MM.1S (cell line): ENCODE results near the gene AMPD2.

ENCODE experiments used
- DNase-seq: peaks from one replicate; pipeline ENCODE4 v3.0.0-alpha.2; 2015
- H2AFZ ChIP-seq: fragments of 300-600 bp; sonication (generic); 2 replicates; pipeline ENCODE4 v1.6.0; 2016; ENCODE audit warnings: antibody characterized with exemption, low read length
- H3F3A ChIP-seq: fragments of 300-600 bp; sonication (generic); 2 replicates; pipeline ENCODE4 v1.6.1; 2016; ENCODE audit warnings: mild to moderate bottlenecking, antibody characterized with exemption, low read length, moderate library complexity, mixed read lengths; ENCODE audit not compliant: insufficient read depth
- H3K27ac ChIP-seq: fragments of 300-600 bp; sonication (generic); 2 replicates; pipeline ENCODE4 v1.5.1; 2016; ENCODE audit warnings: mild to moderate bottlenecking, low read length
- H3K27me3 ChIP-seq: fragments of 300-600 bp; sonication (generic); replicated peaks from 2 replicates; pipeline ENCODE4 v1.6.0; 2016; ENCODE audit warnings: low read length; ENCODE audit not compliant: insufficient read depth
- H3K36me3 ChIP-seq: fragments of 300-600 bp; sonication (generic); replicated peaks from 2 replicates; pipeline ENCODE4 v1.6.1; 2016; ENCODE audit warnings: mild to moderate bottlenecking, low read length, mixed read lengths; ENCODE audit not compliant: insufficient read depth
- H3K4me1 ChIP-seq: fragments of 300-600 bp; sonication (generic); 2 replicates; pipeline ENCODE4 v1.6.1; 2016; ENCODE audit warnings: low read length, mixed read lengths
- H3K4me2 ChIP-seq: fragments of 300-600 bp; sonication (generic); 2 replicates; pipeline ENCODE4 v1.6.0; 2016; ENCODE audit warnings: low read depth, low read length
- H3K4me3 ChIP-seq: fragments of 300-600 bp; sonication (generic); 2 replicates; pipeline ENCODE4 v1.5.1; 2016; ENCODE audit warnings: low read length, mixed read lengths
- H3K79me2 ChIP-seq: fragments of 300-600 bp; sonication (generic); 2 replicates; pipeline ENCODE4 v1.6.1; 2016; ENCODE audit warnings: mixed run types, low read length, mixed read lengths
- H3K9ac ChIP-seq: fragments of 300-600 bp; sonication (generic); 2 replicates; pipeline ENCODE4 v1.6.1; 2016; ENCODE audit warnings: low read length, mixed read lengths
- H3K9me2 ChIP-seq: fragments of 300-600 bp; sonication (generic); replicated peaks from 2 replicates; pipeline ENCODE4 v1.6.1; 2016; ENCODE audit warnings: mild to moderate bottlenecking, low read length, mixed read lengths; ENCODE audit not compliant: insufficient read depth
- H3K9me3 ChIP-seq: fragments of 300-600 bp; sonication (generic); replicated peaks from 2 replicates; pipeline ENCODE4 v1.6.1; 2016; ENCODE audit warnings: mild to moderate bottlenecking, low read length, mixed read lengths; ENCODE audit not compliant: insufficient read depth
- H4K20me1 ChIP-seq: fragments of 300-600 bp; sonication (generic); 2 replicates; pipeline ENCODE4 v1.6.1; 2016; ENCODE audit warnings: mild to moderate bottlenecking, low read length, moderate library complexity, mixed read lengths; ENCODE audit not compliant: insufficient read depth
- EZH2 ChIP-seq: fragments of 300-600 bp; sonication (generic); optimal IDR thresholded peaks from 2 replicates; pipeline ENCODE3; 2017; ENCODE audit warnings: low read depth, mild to moderate bottlenecking, antibody characterized with exemption, low read length, mixed read lengths
- EZH2phosphoT487 ChIP-seq: fragments of 300-600 bp; sonication (generic); IDR thresholded peaks from 2 replicates; pipeline ENCODE4 v1.6.1; 2018; ENCODE audit warnings: antibody characterized with exemption, low read length
- TF ChIP-seq, protein P1 (sequence below): fragments of 300-600 bp; sonication (generic); IDR thresholded peaks from 2 replicates; pipeline ENCODE4 v1.5.1; 2016; ENCODE audit warnings: antibody characterized with exemption, low read length, mixed read lengths

The AMPD2 gene

DNA sequence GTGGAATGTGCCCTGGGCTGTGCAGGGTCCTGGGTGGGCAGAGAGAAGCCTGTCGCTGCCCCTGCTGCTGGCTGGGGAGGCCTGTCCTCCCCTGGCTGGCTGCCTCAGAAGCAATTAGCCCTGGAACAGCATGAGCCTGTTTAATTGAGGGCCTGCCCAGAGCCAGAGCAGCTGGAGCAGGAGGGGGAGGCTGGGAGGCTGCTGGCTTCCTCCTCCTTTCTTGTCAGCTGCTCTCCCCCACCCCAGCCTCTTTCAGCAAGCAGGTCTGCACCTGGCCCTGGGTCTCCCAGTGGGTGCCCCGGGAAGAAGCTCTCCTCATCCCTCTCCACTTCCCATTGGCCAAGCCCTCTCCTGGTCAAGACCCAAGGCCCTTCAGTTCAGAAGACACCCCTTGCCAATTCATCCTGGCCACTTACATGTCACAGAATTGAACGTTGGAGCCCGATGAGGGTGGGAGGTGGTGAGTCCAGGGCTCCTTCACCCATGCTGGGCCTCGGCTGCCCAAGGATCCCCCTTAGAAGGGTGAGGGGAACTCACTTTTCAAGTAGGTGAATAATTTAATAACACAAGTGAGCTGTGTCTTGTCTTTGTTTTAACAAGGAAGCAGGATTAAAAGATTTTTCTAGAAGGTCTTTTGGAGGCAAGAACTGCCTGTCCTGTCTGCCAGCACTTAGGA lies 13.2 kb downstream of the AMPD2 start:
- Histone ChIP-seq H3K9me3 (no peaks in the 10 kb centered on the region), H3K4me3 (no peak overlapping the region), H3K9me2 (no peaks in the 10 kb centered on the region), H2AFZ (no peak overlapping the region), H3K27me3 (no peaks in the 10 kb centered on the region), H3K27ac (no peak overlapping the region), H3F3A (no peaks in the 10 kb centered on the region), H4K20me1 (no peaks in the 10 kb centered on the region), H3K4me1 (peaks cover 20% of the 10 kb centered on the region), H3K79me2 (no peaks in the 10 kb centered on the region), H3K36me3 (no peaks in the 10 kb centered on the region), H3K9ac (no peak overlapping the region), H3K4me2 (no peak overlapping the region)
- DNase-seq: no peak
- TF ChIP-seq EZH2: no peak
- TF ChIP-seq EZH2phosphoT487: no peak
- TF ChIP-seq, protein P1, sequence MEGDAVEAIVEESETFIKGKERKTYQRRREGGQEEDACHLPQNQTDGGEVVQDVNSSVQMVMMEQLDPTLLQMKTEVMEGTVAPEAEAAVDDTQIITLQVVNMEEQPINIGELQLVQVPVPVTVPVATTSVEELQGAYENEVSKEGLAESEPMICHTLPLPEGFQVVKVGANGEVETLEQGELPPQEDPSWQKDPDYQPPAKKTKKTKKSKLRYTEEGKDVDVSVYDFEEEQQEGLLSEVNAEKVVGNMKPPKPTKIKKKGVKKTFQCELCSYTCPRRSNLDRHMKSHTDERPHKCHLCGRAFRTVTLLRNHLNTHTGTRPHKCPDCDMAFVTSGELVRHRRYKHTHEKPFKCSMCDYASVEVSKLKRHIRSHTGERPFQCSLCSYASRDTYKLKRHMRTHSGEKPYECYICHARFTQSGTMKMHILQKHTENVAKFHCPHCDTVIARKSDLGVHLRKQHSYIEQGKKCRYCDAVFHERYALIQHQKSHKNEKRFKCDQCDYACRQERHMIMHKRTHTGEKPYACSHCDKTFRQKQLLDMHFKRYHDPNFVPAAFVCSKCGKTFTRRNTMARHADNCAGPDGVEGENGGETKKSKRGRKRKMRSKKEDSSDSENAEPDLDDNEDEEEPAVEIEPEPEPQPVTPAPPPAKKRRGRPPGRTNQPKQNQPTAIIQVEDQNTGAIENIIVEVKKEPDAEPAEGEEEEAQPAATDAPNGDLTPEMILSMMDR: no peak

DNA sequence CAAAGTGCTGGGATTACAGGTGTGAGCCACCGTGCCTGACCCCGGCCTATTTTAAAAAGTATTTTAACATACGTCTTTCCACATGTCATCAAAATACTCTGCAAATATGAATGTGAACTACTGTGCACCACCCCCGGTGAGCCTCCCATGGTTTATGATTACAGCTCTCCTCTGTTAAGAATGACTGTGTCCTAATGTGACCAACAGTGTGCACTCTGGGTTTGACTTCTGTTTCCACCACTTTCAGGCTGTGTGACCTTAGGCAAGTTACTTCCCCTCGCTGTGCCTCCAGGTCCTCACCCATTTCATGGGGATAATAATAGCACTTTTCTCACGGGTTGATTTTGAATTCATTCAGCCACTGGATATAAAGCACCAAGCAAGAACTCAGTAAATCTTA lies 14.7 kb downstream of the AMPD2 start:
- Histone ChIP-seq H4K20me1 (no peaks in the 10 kb centered on the region), H3K9me2 (no peaks in the 10 kb centered on the region), H3F3A (no peaks in the 10 kb centered on the region), H3K4me3 (no peak overlapping the region), H3K4me1 (peaks cover 20% of the 10 kb centered on the region), H3K9me3 (no peaks in the 10 kb centered on the region), H3K36me3 (no peaks in the 10 kb centered on the region), H3K27me3 (no peaks in the 10 kb centered on the region), H3K79me2 (no peaks in the 10 kb centered on the region), H3K9ac (no peak overlapping the region), H3K4me2 (peak overlapping the region; percentile 85; the same call in 1 of the 2 replicates), H2AFZ (no peak overlapping the region), H3K27ac (peak overlapping the region; percentile 74; the same call in 1 of the 2 replicates)
- TF ChIP-seq EZH2: no peak
- TF ChIP-seq, protein P1: no peak
- TF ChIP-seq EZH2phosphoT487: no peak
- DNase-seq: no peak

DNA sequence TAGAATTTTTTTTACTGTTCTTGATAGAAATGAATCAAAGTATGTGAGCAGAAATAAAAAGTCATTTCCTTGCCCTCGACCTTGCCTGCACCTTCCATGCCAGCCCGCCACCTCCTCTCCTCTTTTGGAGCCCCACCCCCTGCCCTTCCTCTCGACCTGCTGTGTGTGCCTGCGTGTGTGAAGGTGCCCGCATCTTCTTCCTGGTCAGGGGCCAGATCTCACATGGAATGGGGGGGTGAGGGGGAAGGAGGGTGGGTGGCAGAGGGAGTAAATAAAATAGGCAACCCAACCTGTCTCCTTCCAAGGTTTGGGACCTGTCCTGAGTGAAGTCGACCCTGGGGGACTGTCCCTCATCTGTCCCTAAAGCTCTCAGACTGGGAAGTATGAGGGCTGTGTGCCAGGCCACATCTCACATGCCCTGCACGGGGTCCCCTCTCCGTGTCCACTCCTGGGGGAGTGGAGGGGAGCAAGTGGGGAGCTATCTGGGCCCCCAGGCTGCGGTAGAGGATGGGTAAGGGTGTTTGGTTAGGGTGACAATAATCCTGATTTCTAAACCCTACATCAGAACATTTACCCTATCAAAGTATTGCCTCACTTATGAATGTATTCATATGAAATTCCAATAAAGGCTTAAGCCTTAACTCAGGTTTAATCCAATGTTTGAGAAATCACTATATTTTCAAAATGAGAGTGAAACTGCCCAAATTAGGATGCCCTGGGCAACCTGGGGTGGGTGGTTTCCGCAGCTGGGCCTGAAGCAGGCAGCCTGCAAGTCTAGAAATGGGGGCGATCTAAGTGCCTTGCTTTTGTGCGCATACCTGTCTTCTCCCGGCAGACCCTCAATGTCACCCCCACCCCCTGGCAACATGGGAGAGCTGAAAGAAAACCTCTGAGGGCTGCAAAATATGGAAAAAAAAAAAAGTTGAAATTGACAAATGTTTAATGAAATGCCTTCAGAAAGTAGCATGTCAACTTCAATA lies 15.4 kb downstream of the AMPD2 start:
- peak overlapping the region; percentile 74 for H3K27ac ChIP-seq
- TF ChIP-seq, protein P1: no peak
- TF ChIP-seq EZH2: no peak
- TF ChIP-seq EZH2phosphoT487: no peak
- peak; percentile 25 for DNase-seq

More for the DNA sequence above, 15.4 kb downstream of the AMPD2 start:
- Histone ChIP-seq H3K9ac (peak overlapping the region; percentile 40; the same call in 1 of the 2 replicates), H3K79me2 (no peaks in the 10 kb centered on the region), H3K4me3 (peak overlapping the region; percentile 46; the same call in 1 of the 2 replicates), H2AFZ (peak overlapping the region; percentile 35; the same call in 1 of the 2 replicates), H3K9me2 (no peaks in the 10 kb centered on the region), H3K4me1 (peaks cover 22% of the 10 kb centered on the region), H3F3A (no peaks in the 10 kb centered on the region), H3K27me3 (no peaks in the 10 kb centered on the region), H4K20me1 (no peaks in the 10 kb centered on the region), H3K36me3 (no peaks in the 10 kb centered on the region), H3K9me3 (no peaks in the 10 kb centered on the region), H3K4me2 (peak overlapping the region; percentile 85)
